Astrocyte of the spinal cord (primary cell): ENCODE results near the gene ZNF543.
"Not testable (repeated sequence)": the region's sequence is repeated elsewhere in the genome, so short reads cannot be mapped to it uniquely, and the experiment has no call there.

ENCODE experiments used
- DNase-seq: peaks from one replicate; pipeline ENCODE4 v3.0.0; 2011; ENCODE audit warnings: low read depth, low spot score
- H3K4me3 ChIP-seq: 2 replicates; pipeline ENCODE4 v1.5.1; 2011; ENCODE audit warnings: low read depth, mild to moderate bottlenecking, low read length, moderate library complexity
- CTCF ChIP-seq: IDR thresholded peaks from 2 replicates; pipeline ENCODE4 v1.5.1; 2012; ENCODE audit warnings: low read depth, mild to moderate bottlenecking, low read length, inconsistent platforms
- in situ Hi-C: cut with HindIII; loops from 2 replicates; pipeline ENCODE4 v1.10.0; 2017; ENCODE audit warnings: low sequenced_read_pairs

The ZNF543 gene

GRCh38 chr19:57366776-57367175 lies 46.5 kb downstream of the ZNF543 start:
- no peak for TF ChIP-seq CTCF
- in situ Hi-C loops, result no loop called here
- no peak overlapping the region for H3K4me3 ChIP-seq
- no peak for DNase-seq

- no peak for TF ChIP-seq CTCF
- no peak overlapping the region for H3K4me3 ChIP-seq
- no peak for DNase-seq
- in situ Hi-C loops, result no loop called here
These were observed 53.9 kb downstream of the ZNF543 start for GRCh38 chr19:57374179-57374578.

- H3K4me3 ChIP-seq, DNase-seq, in situ Hi-C loops: not testable (repeated sequence)
These were observed 54.4 kb downstream of the ZNF543 start for GRCh38 chr19:57374647-57375046.

- DNase-seq, result no peak
- in situ Hi-C loops, result no loop called here
- H3K4me3 ChIP-seq, result no peak overlapping the region
- no peak for TF ChIP-seq CTCF
These were observed 55.9 kb downstream of the ZNF543 start for GRCh38 chr19:57376151-57376550.

- no peak overlapping the region for H3K4me3 ChIP-seq
- TF ChIP-seq CTCF, result no peak
- DNase-seq, result no peak
- in situ Hi-C loops, result no loop called here
These were observed 57.4 kb downstream of the ZNF543 start for GRCh38 chr19:57377498-57378146.
